NCI-H82 (cell line): ENCODE data around the gene RYR2.
A peak's percentile ranks its signal among the peaks of the same experiment; 100 is the strongest.
"Not testable (repeated sequence)": the region's sequence is repeated elsewhere in the genome, so short reads cannot be mapped to it uniquely, and the experiment has no call there.

Source experiments
- DNase-seq: peaks from one replicate; lab custom pipeline; 2025; lab: John Stamatoyannopoulos, UW

RYR2 gene

DNA sequence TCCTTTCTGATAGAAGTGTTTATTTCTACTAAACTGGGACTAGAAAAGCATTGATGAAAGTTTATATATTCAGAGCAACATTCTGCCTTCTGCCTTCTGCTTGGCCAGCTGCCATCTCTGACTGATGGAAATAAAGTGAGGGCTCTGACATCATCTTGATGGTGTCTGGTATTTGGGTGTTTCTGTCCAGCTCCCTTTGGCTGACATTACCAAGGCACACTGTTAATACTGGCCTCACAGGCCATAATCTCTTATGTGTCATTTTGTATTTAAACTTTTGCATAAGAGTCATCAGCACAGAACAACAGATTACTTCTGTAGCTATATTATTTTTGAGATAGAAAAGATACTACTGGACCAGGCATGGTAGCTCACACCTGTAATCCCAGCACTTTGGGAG, 216.9 kb downstream of the RYR2 start:
- DNase-seq, result no peak

DNA sequence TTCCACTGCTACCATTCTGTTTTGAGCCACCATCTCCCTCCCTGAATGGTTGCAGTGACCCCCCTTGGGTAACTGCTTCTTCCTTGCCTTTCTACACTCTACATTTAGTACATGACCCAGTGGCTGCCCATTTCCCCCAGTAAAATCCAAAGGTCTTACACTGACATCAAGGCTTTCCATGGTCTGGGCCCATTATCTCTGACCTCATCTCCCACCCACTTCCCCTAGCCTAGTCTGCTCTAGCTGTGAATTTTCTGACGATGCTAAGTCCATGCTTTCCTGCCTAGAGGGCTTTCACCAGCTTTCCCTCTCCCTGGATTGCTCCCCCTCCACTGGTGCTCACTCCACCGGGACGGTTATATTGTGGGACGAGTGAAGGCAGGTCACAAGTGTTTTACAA, 219.2 kb downstream of the RYR2 start:
- DNase-seq, result no peak

GRCh38 chr1:237267743-237268142, 225.8 kb downstream of the RYR2 start:
- DNase-seq, result no peak

DNA sequence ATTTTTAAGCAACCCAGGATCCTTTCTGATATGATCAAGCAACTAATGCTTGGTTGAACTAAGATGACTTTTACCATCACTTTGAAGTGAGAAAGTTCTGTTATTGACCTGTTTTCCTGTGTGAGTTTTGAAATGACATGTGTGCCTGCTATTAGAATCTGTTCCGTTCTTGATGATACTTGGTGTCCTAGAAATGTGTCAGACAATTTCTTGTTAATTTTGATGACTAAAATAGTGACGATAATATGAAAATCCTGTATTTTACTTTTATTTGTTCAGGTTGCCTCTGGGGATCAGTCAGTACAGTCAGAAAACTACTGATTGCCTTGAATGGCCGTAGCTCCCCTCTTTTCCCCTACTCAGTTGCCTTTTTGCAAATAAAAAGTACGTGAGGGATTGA, 228.0 kb downstream of the RYR2 start:
- DNase-seq, result no peak

DNA sequence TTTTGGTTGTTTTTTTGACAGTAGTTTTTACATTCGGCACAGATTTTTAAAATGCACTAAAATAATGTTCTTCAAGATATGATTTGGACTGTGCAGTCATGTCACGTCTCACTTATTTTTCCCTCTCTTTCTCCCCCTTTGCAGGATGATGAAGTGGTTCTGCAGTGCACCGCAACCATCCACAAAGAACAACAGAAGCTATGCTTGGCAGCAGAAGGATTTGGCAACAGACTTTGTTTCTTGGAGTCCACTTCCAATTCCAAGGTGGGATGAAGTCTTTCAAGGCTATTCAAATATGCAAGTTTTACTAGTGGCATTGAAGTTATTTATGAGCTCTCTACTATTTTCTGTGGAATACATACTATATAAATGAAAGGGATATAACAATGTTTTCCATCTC, 228.4 kb downstream of the RYR2 start:
- DNase-seq, result no peak

GRCh38 chr1:237277994-237278393, 236.0 kb downstream of the RYR2 start:
- not testable (repeated sequence) for DNase-seq

DNA sequence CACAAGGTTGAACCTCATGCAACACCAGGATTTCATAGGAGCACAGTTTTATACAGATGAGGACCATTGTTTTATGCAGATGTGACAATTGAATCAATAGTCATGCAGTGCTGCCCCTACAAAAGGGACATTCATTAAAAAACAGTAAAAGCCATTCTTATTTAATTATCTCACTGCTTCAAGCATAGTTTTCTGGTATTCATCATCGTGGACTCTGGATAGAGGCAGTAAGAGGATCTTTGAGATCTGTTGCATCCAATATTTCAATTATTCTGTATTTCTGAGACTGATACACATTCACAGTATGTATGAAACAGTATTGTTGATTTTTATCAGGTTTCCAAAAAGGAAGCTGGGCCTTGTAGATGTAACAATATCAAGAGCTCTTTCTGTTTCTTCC, 237.6 kb downstream of the RYR2 start:
- DNase-seq, result no peak

- DNase-seq, result no peak
Observed at GRCh38 chr1:237281481-237281880, 239.5 kb downstream of the RYR2 start.

- DNase-seq, result no peak
Observed at GRCh38 chr1:237282208-237282783, 240.3 kb downstream of the RYR2 start.

DNA sequence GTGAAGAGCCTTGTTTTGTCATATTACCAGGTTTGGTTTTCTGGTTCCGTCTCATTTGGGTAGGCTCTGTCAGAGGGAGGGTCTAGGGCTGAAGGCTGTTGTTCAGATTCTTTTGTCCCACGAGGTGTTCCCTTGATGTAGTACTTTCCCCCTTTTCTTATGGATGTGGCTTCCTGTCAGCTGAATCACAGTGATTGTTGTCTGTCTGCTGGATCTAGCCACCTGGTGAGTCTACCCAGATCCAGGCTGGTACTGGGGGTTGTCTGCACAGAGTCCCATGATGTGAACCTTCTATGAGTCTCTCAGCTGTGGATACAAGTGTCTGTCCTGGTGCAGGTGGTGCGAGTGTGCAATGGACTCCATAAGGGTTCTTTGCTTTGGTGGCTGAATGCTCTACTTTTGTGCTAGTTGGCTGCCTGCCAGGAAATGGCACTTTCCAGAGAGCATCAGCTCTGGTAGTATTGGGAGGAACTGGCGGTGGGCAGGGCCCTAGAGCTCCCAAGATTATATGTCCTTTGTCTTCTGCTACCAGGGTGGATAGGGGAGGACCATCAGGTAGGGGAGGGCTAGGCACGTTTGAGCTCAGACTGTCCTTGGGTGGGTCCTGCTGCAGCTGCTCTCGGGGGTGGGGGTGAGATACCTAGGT, 246.0 kb downstream of the RYR2 start:
- DNase-seq, result peak; percentile 24

GRCh38 chr1:237293804-237294203, 251.8 kb downstream of the RYR2 start:
- DNase-seq, result no peak

GRCh38 chr1:237296861-237297260, 254.9 kb downstream of the RYR2 start:
- DNase-seq, result no peak

DNA sequence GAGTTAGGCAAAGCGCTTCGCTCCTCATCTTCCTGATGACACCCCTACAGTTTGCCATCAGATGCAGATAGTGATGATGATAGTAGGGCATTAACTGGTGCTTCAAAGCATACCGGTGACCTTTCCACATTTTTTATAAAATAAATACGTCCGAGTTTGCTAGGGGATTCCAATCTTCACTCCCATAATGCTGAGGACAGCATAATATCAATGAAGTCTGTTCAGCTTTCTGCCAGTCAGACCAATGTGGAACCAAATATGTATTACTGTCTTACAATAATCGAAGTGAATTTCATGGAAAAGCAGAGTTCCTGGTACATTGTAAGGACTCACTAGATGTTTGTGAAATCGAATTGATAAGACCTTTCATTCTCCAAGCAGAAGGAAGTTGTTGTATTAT, 258.7 kb downstream of the RYR2 start:
- DNase-seq, result no peak

DNA sequence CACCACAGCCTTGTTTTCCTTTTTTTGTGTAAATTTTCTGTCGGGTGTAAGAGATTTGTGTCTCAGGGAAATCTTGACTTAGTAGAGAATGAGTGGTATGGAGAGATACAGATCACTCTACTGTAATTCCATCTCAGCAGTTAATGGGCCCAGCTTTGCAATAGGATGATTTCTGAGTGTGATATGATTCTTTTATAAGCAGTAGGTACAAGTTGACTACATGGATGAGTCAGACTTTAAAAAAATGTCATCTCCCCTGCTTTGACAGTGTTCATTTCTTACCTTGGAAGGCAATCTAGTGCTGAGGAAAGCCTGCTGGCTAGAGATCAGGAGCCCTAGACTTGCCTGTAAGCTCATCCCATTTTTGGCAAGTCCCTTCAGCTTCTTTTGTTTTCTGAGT, 261.9 kb downstream of the RYR2 start:
- no peak for DNase-seq

GRCh38 chr1:237306726-237307125, 264.7 kb downstream of the RYR2 start:
- DNase-seq, result no peak

- DNase-seq, result no peak
Observed at GRCh38 chr1:237309595-237310118, 267.7 kb downstream of the RYR2 start.

- peak; percentile 74 for DNase-seq
Observed at GRCh38 chr1:237316352-237316751, 274.4 kb downstream of the RYR2 start.

DNA sequence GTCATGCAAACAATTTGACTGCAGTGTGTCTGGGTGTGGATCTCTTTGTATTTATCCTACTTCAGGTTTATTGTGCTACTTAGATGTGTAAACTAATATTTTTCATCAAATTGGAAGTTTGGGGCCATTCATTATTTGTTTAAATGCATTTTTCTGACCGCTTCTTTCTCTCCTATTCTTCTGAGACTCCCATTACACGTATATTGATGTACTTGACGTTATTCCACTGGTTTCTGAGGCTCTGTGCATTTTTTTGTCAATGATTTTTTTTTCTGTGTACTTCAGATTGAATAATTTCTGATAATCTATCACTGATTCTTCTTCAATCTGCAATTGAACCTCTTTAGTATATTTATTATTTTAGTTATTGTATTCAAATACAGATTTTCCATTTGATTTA, 276.8 kb downstream of the RYR2 start:
- DNase-seq, result no peak

DNA sequence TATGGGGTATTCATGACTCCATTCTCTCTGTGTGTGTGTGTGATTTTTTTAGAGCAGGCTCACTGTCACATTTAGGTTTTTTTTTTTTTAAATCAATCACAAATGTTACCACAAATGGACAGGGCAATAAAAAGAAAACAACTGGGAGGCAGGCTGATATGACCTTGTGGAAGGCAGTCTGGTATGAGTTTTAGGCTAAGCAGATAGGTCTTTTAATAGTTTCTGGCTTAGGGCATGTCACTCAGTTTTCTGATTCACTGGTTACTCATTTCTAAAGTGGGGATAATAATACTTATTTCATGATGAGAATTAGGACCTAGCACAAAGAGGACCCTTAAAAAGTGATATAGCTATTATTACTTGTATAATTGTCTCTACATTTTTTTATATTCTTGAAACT, 278.9 kb downstream of the RYR2 start:
- no peak for DNase-seq

DNA sequence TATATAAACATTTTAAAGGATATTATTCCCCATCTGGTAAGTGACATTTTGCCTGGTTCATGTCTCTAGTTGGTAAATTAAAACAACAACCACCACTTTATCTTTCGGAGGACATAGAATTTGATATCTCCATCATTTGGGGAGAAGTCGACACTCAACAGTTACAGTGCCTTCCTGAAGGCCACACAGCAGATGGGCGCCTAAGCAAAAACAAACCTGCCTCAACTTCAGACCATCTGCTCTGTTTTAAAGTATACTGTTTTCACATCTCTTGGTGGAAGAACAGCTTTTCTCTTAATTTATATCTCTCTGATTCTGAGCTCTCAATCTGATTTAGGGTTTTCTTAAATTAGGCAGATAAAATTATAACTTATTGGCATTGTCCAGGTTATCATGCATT, 282.2 kb downstream of the RYR2 start:
- peak; percentile 21 for DNase-seq

DNA sequence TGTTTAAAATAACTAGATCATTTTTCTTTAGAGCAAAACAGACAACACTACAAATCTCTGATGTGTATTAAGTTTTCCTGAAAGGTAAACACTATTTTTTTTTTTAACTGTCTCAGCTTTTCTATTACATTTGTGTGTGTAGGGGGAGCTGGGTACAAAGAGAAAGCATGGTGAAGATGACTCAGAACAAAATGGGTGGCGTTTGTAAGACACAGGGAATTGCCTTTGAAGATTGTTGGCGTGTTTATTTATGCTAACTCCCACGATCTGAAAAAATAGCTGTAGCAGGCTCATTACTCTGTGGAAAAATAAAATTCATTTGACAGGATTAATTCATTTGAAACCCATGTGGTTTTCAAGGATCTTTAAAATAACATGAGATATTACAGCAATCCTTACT, 285.1 kb downstream of the RYR2 start:
- no peak for DNase-seq

GRCh38 chr1:237340892-237341291, 298.9 kb downstream of the RYR2 start:
- no peak for DNase-seq

DNA sequence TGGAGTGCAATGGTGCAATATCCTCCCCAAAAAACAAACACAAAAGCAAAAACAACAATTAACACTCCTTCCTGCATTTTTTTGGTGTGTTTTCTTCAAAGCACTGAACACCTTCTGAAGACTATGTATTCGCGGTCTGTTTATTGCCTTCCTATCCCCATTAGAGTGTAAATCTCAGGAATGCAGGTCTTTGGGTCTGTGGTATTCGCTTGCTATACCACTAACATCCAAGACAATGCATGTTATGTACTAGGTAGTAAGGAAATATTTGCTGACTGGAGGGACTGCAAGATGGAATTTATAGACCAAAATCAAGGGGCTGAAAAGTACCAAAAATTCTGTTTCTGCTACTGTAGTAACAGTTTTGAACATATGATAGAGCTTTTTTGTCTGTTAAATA, 299.4 kb downstream of the RYR2 start:
- DNase-seq, result no peak

- no peak for DNase-seq
Observed at GRCh38 chr1:237342730-237343129, 300.7 kb downstream of the RYR2 start.
